ENCODE results near the gene GPR39. TPM values are rescaled to one million over a fixed set of nuclear protein-coding genes. Genes with fewer than 3 reads are reported as not detected.
A peak's percentile ranks its signal among the peaks of the same experiment; 100 is the strongest.

GPR39 gene
- total and polyA plus RNA-seq, 2 donors (not counting 1 experiment from before 2014, with no cell fraction given): 1.00 to 1.3 TPM

GRCh38 chr2:132547090-132547687 is 130.6 kb downstream of the GPR39 start:
- Histone ChIP-seq H3K4me1 (ENCODE audit: control insufficient read depth, extremely low read depth, insufficient read depth, low read length) (no peaks in the 10 kb centered on the region), H3K79me2 (ENCODE audit: control insufficient read depth, insufficient read depth, low read length) (no peaks in the 10 kb centered on the region), H3K9me3 (ENCODE audit: control insufficient read depth, insufficient read depth, low read depth, low read length) (no peaks in the 10 kb centered on the region), H4K20me1 (ENCODE audit: control insufficient read depth, extremely low read depth, insufficient read depth, low read length) (no peaks in the 10 kb centered on the region), H3K36me3 (ENCODE audit: control insufficient read depth, insufficient read depth, low read length) (no peaks in the 10 kb centered on the region), H3K9ac (ENCODE audit: insufficient read depth, low read length) (no peak overlapping the region), H3K4me3 (replicated peaks in 1 of 4; ENCODE audit: control extremely low read depth in 1 of 4, insufficient read depth in 1 of 4, low read depth in 3 of 4, low read length in 4 of 4) (no peak overlapping the region), H3K27ac (ENCODE audit: insufficient read depth, low read length) (no peak overlapping the region), H2AFZ (ENCODE audit: low read length) (no peak overlapping the region), H3K27me3 (ENCODE audit: control insufficient read depth, insufficient read depth, low read length) (no peaks in the 10 kb centered on the region), H3K4me2 (ENCODE audit: extremely low read depth, insufficient read depth, low read length) (no peak overlapping the region)
- peak; percentile 73 to 80 for DNase-seq (ENCODE audit: low read depth in 2 of 2)
- TF ChIP-seq CTCF (conservative IDR thresholded peaks at IDR 0.05 in 1 of 2, IDR thresholded peaks at IDR 0.05 in 1 of 2; ENCODE audit: low read depth in 1 of 2, low read length in 2 of 2) (peak; percentile 64 to 73), EZH2 (IDR thresholded peaks at IDR 0.05; ENCODE audit: low read length, missing control alignments) (no peak)

GRCh38 chr2:132549935-132550670 is 133.5 kb downstream of the GPR39 start:
- Histone ChIP-seq H3K4me3 (replicated peaks in 1 of 4; ENCODE audit: control extremely low read depth in 1 of 4, insufficient read depth in 1 of 4, low read depth in 3 of 4, low read length in 4 of 4) (no peak overlapping the region), H3K4me1 (ENCODE audit: control insufficient read depth, extremely low read depth, insufficient read depth, low read length) (no peaks in the 10 kb centered on the region), H4K20me1 (ENCODE audit: control insufficient read depth, extremely low read depth, insufficient read depth, low read length) (no peaks in the 10 kb centered on the region), H3K27ac (ENCODE audit: insufficient read depth, low read length) (no peak overlapping the region), H3K79me2 (ENCODE audit: control insufficient read depth, insufficient read depth, low read length) (no peaks in the 10 kb centered on the region), H3K9me3 (ENCODE audit: control insufficient read depth, insufficient read depth, low read depth, low read length) (no peaks in the 10 kb centered on the region), H2AFZ (ENCODE audit: low read length) (no peak overlapping the region), H3K27me3 (ENCODE audit: control insufficient read depth, insufficient read depth, low read length) (no peaks in the 10 kb centered on the region), H3K9ac (ENCODE audit: insufficient read depth, low read length) (no peak overlapping the region), H3K4me2 (ENCODE audit: extremely low read depth, insufficient read depth, low read length) (no peak overlapping the region), H3K36me3 (ENCODE audit: control insufficient read depth, insufficient read depth, low read length) (no peaks in the 10 kb centered on the region)
- DNase-seq (ENCODE audit: low read depth in 2 of 2): peak in 1 of 2 donors; percentile 7
- TF ChIP-seq EZH2 (IDR thresholded peaks at IDR 0.05; ENCODE audit: low read length, missing control alignments): no peak
- no peak for TF ChIP-seq CTCF (conservative IDR thresholded peaks at IDR 0.05 in 1 of 2, IDR thresholded peaks at IDR 0.05 in 1 of 2; ENCODE audit: low read depth in 1 of 2, low read length in 2 of 2)

GRCh38 chr2:132550946-132551345 is 134.3 kb downstream of the GPR39 start:
- Histone ChIP-seq H3K36me3 (ENCODE audit: control insufficient read depth, insufficient read depth, low read length) (no peaks in the 10 kb centered on the region), H3K4me1 (ENCODE audit: control insufficient read depth, extremely low read depth, insufficient read depth, low read length) (no peaks in the 10 kb centered on the region), H2AFZ (ENCODE audit: low read length) (no peak overlapping the region), H3K27ac (ENCODE audit: insufficient read depth, low read length) (no peak overlapping the region), H4K20me1 (ENCODE audit: control insufficient read depth, extremely low read depth, insufficient read depth, low read length) (no peaks in the 10 kb centered on the region), H3K9ac (ENCODE audit: insufficient read depth, low read length) (no peak overlapping the region), H3K9me3 (ENCODE audit: control insufficient read depth, insufficient read depth, low read depth, low read length) (no peaks in the 10 kb centered on the region), H3K27me3 (ENCODE audit: control insufficient read depth, insufficient read depth, low read length) (no peaks in the 10 kb centered on the region), H3K4me3 (replicated peaks in 1 of 4; ENCODE audit: control extremely low read depth in 1 of 4, insufficient read depth in 1 of 4, low read depth in 3 of 4, low read length in 4 of 4) (no peak overlapping the region), H3K79me2 (ENCODE audit: control insufficient read depth, insufficient read depth, low read length) (no peaks in the 10 kb centered on the region), H3K4me2 (ENCODE audit: extremely low read depth, insufficient read depth, low read length) (no peak overlapping the region)
- DNase-seq (ENCODE audit: low read depth in 2 of 2): peak in 1 of 2 donors; percentile 67
- TF ChIP-seq EZH2 (IDR thresholded peaks at IDR 0.05; ENCODE audit: low read length, missing control alignments): no peak
- TF ChIP-seq CTCF (conservative IDR thresholded peaks at IDR 0.05 in 1 of 2, IDR thresholded peaks at IDR 0.05 in 1 of 2; ENCODE audit: low read depth in 1 of 2, low read length in 2 of 2): no peak
